NB4 (cell line): Measurements from ENCODE around the gene ACACB.

Source experiments
- DNase-seq: peaks from one replicate; pipeline ENCODE4 v3.0.0; 2010; ENCODE audit warnings: low read depth
- H3K4me3 ChIP-seq: one replicate; pipeline ENCODE4 v1.5.1; 2011; ENCODE audit warnings: mild to moderate bottlenecking, low read depth, low read length, moderate library complexity
- MYC ChIP-seq: IDR thresholded peaks from 2 replicates; pipeline ENCODE4 v1.6.1; 2011; ENCODE audit warnings: low read depth, low read length
- POLR2A ChIP-seq: IDR thresholded peaks from 2 replicates; pipeline ENCODE4 v1.6.1; 2011; ENCODE audit warnings: mild to moderate bottlenecking; ENCODE audit not compliant: insufficient read length; ENCODE audit errors: extremely low read depth
- TF ChIP-seq, protein P1 (sequence below): IDR thresholded peaks from one replicate; pipeline ENCODE4 v1.5.1; 2012; ENCODE audit warnings: low read depth, low read length
- TF ChIP-seq, protein P2 (sequence below): IDR thresholded peaks from 2 replicates; pipeline ENCODE4 v1.6.1; 2011; ENCODE audit warnings: low read depth, low read length

ACACB gene

GRCh38 chr12:109156036-109156435 is 39.6 kb downstream of the ACACB start:
- no peak for DNase-seq
- H3K4me3 ChIP-seq = no peak overlapping the region
- TF ChIP-seq, protein P1, sequence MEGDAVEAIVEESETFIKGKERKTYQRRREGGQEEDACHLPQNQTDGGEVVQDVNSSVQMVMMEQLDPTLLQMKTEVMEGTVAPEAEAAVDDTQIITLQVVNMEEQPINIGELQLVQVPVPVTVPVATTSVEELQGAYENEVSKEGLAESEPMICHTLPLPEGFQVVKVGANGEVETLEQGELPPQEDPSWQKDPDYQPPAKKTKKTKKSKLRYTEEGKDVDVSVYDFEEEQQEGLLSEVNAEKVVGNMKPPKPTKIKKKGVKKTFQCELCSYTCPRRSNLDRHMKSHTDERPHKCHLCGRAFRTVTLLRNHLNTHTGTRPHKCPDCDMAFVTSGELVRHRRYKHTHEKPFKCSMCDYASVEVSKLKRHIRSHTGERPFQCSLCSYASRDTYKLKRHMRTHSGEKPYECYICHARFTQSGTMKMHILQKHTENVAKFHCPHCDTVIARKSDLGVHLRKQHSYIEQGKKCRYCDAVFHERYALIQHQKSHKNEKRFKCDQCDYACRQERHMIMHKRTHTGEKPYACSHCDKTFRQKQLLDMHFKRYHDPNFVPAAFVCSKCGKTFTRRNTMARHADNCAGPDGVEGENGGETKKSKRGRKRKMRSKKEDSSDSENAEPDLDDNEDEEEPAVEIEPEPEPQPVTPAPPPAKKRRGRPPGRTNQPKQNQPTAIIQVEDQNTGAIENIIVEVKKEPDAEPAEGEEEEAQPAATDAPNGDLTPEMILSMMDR = no peak
- TF ChIP-seq, protein P2, sequence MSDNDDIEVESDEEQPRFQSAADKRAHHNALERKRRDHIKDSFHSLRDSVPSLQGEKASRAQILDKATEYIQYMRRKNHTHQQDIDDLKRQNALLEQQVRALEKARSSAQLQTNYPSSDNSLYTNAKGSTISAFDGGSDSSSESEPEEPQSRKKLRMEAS = no peak
- TF ChIP-seq POLR2A = no peak
- no peak for TF ChIP-seq MYC

GRCh38 chr12:109156586-109156985 is 40.2 kb downstream of the ACACB start:
- no peak for DNase-seq
- no peak overlapping the region for H3K4me3 ChIP-seq
- TF ChIP-seq POLR2A = no peak
- TF ChIP-seq, protein P1 = no peak
- TF ChIP-seq, protein P2 = no peak
- no peak for TF ChIP-seq MYC

GRCh38 chr12:109157986-109158385 is 41.6 kb downstream of the ACACB start:
- DNase-seq = no peak
- TF ChIP-seq POLR2A = no peak
- TF ChIP-seq, protein P2 = peak; percentile 46; the same call in 1 of the 2 replicates
- no peak overlapping the region for H3K4me3 ChIP-seq

- TF ChIP-seq POLR2A (no peak), MYC (no peak)
- TF ChIP-seq, protein P1 = no peak
- TF ChIP-seq, protein P2 = no peak
These were observed 44.0 kb downstream of the ACACB start for GRCh38 chr12:109160433-109160832.

GRCh38 chr12:109160873-109161272 is 44.5 kb downstream of the ACACB start:
- no peak overlapping the region for H3K4me3 ChIP-seq
- TF ChIP-seq, protein P2 = no peak
- TF ChIP-seq POLR2A (no peak), MYC (no peak)
- TF ChIP-seq, protein P1 = no peak
- no peak for DNase-seq

More at GRCh38 chr12:109160433-109160832, 44.0 kb downstream of the ACACB start:
- no peak overlapping the region for H3K4me3 ChIP-seq
- no peak for DNase-seq

- no peak for DNase-seq
- no peak for TF ChIP-seq MYC
- TF ChIP-seq, protein P2 = no peak
- TF ChIP-seq, protein P1 = no peak
- no peak for TF ChIP-seq POLR2A
- H3K4me3 ChIP-seq = no peak overlapping the region
These were observed 46.2 kb downstream of the ACACB start for GRCh38 chr12:109162551-109162950.
